GM18498 (cell line): ENCODE results near the gene TRAPPC3L.

Source experiments
- ATAC-seq: cut with Tn5 transposase; IDR thresholded peaks from one replicate; pipeline ENCODE4 v1.9.1; 2021; ENCODE audit warnings: mild to moderate bottlenecking, moderate library complexity; ENCODE audit not compliant: unreplicated experiment

The TRAPPC3L gene

DNA sequence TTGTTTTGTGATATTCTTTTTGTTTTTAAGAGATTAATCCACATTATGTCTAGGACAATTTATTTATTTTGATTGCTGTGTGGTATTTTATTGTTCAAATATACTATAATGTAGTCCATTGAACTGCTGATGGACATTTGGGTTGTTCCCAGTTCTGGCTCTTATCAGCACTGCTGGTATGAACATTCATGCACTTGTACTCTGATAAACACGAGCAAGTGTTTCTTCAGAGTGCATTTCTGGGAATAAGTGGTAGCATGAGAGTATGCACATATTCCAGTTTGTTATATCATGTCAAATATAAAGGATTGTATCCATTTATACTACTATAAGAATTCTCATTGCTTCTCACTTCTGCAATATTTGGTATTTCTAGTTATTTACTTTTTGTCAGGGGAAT lies 77.2 kb downstream of the TRAPPC3L start:
- ATAC-seq, result no peak

DNA sequence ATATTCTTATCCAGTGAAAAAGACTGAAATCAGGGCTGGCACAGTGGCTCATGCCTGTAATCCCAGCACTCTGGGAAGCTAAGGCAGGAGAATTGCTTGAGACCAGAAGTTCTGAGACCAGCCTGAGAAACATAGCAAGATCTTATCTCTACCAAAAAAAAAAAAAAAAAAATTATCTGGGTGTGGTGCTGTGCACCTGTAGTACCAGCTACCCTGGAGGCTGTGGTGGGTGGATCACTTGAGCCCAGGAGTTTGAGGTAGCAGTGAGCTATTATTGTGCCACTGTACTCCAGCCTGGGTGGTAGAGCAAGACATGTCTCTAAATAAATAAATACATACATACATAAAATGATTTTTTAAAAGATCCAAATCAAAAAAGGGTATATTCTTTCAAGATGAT lies 78.0 kb downstream of the TRAPPC3L start:
- no peak for ATAC-seq

DNA sequence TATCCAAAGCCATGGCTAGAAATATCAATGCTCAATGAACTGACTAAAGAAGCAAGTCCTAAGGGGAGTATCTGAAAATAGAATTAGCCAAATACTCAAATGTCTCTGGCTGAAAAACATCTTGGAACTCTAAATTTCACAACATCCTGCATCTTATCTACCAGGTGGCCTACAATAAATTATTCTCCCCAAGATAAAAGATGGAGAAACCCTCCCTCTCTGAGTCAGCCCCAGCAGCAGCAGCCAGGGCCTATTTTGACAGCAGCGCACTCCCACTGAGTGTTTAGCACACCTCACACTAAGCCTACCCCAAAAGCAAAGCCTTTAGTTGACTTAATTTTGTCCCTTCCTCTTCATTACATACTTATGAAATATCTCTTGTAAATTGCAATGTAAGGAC lies 78.4 kb downstream of the TRAPPC3L start:
- ATAC-seq, result no peak

DNA sequence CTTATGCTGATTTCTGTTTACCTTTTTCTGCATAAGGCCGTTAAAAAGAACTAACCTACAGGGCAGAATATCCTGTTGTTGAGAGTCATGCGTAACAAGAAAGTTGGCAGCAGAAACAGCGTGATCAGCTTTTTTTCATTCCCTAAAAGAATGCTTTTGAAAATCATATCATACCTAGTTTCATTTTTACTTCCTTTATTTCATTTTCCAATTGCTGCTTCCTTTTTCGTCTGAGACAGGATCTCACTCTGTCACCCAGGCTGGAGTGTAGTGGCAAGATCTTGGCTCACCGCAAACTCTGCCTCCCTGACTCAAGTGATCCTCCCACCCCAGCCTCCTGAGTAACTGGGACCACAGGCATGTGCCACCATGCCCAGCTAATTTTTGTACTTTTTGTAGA lies 80.2 kb downstream of the TRAPPC3L start:
- no peak for ATAC-seq

DNA sequence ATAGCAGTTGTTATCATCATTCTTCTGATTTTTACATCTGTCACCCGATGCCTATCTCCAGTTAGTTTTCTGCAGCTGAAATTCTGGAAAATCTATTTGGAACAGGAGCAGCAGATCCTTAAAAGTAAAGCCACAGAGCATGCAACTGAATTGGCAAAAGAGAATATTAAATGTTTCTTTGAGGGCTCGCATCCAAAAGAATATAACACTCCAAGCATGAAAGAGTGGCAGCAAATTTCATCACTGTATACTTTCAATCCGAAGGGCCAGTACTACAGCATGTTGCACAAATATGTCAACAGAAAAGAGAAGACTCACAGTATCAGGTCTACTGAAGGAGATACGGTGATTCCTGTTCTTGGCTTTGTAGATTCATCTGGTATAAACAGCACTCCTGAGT lies 82.2 kb downstream of the TRAPPC3L start:
- ATAC-seq, result no peak

- ATAC-seq, result peak; percentile 78
Observed at GRCh38 chr6:116461932-116462885, 83.3 kb downstream of the TRAPPC3L start.

DNA sequence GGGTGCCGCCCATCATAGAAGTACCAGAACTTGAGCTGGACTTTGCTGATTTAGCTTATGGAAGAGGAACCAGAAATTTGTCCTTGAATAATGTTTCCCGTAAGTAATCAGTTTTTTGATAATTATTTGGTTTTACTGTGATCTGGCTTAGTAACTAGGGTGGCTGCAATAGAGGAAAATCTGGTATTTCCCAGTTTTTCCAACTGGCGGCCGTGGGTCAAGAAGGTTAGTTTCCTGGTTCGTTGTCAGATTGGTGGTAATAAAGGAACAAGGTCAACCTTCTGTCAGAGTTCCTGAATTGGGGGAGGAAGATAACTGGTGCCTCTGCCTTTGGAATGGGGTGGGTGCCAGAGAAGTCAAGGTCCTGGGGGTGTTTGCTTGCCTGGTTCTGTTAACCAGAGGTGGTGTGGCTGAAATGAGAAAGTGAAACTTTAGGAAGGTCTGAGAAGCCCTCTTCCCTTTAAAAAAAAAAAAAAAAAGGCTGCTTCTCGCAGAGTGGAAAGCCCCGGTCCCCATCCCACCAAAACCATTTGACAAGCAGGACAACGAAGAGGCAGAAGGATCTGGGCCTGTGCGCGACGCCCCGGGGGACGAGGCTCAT lies 84.1 kb downstream of the TRAPPC3L start, which contains the start of gene CALHM6:
Gene CALHM6, plus strand, starts transcription at position 45 of the 601 bp plus-strand sequence. Its CDS starts 555 bp downstream, at position 600.
- ATAC-seq, result no peak

DNA sequence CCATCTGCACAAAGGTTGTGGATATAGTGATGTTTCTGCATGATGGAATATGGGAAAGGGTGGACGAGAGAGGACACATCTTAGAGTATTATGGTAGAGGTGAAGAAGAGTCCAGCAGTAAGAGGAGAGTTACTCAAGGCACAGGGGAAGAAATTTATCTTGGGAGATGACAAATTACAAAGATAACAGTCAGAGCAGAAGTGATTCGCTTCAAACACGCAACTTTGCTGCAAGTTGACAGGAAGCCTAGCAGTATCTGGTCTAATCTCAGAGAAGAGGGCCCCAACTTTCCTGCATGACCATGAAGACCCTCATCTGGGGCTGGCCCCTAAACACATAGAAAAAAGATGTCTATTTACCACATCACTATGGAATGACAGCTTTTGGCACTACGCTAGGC lies 85.6 kb downstream of the TRAPPC3L start:
- no peak for ATAC-seq

- ATAC-seq, result no peak
Observed at GRCh38 chr6:116458264-116458663, 87.2 kb downstream of the TRAPPC3L start.

GRCh38 chr6:116456927-116457326 lies 88.6 kb downstream of the TRAPPC3L start:
- no peak for ATAC-seq

DNA sequence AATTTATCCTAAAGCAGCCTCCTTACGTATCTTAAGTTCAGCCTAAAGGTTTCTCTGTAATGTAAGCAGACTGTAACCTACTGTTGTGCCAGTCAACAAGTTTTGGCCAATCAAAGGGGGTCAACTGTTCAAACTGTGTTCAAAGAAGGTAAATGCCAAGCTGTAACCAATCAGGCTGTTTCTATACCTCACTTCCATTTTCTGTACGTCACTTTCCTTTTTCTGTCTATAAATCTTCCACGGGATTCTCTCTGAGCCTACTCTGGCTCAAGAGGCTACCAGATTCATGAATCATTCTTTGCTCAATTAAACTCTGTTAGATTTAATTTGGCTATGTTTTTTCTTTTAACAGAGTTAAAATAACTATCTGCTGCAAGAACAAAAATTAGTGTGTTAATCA lies 89.4 kb downstream of the TRAPPC3L start:
- no peak for ATAC-seq

- no peak for ATAC-seq
Observed at GRCh38 chr6:116452531-116452930, 93.0 kb downstream of the TRAPPC3L start.

- ATAC-seq, result no peak
Observed at GRCh38 chr6:116451916-116452315, 93.6 kb downstream of the TRAPPC3L start.

DNA sequence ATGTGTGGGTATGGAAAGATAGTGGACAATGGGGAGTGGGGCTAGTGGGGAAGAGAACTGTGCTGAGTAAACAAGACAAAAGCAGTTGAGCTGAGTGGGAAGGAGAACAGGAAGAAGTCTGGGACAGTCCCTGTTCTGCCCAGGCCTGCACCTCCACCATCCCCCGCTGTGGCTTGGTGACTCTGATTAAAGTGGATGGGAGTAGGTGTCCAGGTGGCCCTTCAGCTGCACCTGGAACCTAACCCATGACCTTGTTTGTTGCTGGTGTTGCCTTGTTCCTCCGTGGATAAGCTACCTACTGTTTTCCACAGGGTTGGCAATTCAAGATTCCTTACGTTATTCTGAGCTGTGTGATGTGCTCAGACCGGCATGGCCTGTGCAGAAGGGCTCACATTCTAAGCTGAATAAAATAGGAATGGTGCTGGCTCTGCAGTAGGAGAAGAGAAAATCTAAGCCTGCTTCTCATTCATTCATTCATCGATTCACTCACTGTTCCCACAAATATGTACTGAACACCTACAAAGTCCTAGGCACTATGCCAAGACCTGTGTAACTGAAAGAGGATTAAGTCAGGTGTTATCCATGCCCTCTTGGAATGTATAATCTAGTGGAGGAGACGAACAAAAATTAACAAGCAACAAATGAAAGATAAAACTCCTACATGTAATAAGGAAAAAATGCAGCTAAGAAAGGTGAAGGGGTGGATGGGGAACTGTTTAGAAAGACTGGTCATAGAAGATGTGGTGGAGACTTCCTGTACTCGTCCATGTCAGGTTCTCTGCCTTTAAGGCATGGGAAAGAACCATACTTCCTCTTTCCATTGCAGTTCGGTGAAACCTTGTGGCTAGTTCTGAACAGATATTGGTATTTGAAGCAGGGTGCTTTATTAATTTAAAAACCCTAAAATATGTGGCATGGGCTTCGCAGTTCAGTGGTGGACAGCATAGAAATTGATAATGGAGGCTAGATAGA lies 94.4 kb downstream of the TRAPPC3L start:
- peak; percentile 95 for ATAC-seq

DNA sequence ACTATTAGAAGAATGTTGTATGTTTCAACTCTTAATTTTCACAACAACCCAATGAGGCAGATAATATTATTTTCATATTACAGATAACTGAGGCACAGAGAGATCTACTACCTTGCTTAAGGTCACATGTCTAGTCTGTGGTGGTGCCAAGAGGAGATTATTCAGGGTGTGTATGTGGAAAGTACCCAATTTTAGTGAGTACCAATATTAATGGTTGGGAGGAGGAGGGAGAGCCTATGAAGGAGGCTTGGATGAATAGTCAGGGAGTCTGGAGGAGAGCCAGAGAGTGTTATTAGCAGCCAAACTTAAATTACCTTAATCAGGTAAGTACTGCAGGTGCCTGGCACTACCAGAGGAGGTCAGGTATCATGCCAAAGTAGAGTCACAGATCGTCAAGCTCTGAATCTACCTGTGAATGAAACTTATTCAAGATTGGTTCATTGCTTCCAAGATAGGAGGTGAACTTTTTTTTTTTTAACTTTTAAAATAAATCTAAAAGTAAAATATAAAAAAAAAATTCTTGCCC lies 95.2 kb downstream of the TRAPPC3L start:
- no peak for ATAC-seq

DNA sequence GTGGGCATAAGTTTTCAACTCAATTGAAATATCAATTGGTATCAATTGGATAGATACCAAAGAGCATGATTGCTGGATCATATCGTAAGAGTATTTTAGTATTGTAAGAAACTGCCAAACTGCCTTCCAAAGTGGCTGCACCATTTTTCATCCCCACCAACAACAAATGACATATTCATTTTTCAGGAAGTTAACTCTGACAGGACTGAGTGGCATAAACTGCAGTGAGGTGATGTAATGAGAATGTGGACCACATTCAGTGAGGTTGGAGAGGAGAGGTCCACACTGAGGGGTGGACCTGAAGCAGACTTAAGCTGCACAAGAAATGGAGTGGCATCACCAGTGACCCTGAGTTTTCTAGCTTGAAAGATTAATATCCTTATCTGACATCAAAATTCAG lies 95.9 kb downstream of the TRAPPC3L start:
- no peak for ATAC-seq

DNA sequence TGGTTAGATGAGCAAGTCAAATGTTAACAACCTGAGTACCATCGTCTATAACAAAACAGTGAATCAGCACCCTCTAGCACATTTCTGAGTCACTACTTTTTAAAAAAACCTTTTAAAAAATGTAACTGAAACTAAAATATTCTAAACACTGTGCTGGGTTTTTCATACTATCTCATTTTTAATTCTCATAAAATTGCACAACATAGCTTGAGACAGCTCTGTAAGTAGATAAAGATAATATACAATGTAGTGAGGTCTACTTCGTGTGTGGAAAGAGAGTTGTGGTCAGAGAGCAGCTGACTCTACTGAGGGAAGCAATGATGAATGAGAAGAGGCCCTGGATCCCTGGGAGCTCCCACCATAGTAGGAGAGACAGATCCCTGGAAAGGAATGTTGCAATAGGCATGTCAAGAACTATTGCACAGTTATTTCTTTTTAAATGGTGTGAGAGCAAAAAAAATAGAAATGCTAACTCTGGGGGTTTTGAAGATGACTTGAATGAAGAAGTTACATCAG lies 97.9 kb downstream of the TRAPPC3L start:
- ATAC-seq, result no peak

DNA sequence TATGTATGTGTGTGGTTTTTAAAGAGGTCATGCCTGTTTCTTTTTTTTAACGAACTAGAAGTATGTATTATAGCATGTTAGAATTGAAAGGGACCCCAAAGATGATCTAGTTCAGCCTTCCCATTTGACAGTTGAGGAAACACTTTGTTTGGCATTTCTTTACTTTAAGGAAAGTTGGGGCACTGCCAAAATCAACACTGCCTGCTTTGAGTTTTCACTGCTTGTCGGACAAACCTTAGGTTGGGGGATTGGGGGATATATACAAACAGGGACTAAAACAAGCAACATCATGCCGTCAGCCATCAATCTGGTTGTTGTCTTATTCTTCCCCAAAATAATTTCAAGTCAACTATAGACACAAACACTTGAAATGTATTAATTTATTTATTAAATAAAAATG lies 98.4 kb downstream of the TRAPPC3L start:
- no peak for ATAC-seq

GRCh38 chr6:116446399-116446798 lies 99.1 kb downstream of the TRAPPC3L start:
- ATAC-seq, result no peak

- no peak for ATAC-seq
Observed at GRCh38 chr6:116445102-116445501, 100.4 kb downstream of the TRAPPC3L start.
